ENCODE data around the gene SH3BGR.
A peak's percentile ranks its signal among the peaks of the same experiment; 100 is the strongest.

Gene SH3BGR

DNA sequence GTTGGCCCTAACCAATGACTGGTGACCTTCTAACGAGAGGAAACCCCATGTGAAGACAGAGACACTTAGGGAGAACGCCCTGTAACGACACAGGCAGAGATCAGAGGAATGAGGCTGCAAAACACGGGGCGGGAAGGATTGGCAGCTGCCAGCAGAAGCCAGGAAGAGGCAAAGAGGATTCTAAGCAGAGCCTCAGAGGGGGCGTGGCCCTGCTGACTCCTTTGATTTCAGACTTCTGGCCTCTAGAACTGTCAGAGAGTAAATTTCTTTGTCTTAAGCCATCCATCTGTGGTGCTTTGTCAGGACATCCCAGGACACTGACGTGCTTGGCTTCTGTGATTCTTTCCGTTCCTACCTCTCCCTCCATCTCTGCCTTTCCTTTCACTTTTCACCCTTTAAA, 79.3 kb downstream of the SH3BGR start:
- TF ChIP-seq CSRNP3 (CRISPR knock-in tag; IDR thresholded peaks at IDR 0.05) (no peak), CSDC2 (CRISPR knock-in tag; IDR thresholded peaks at IDR 0.05) (no peak), ZNF70 (CRISPR knock-in tag; IDR thresholded peaks at IDR 0.05) (no peak), ZNF565 (CRISPR knock-in tag; conservative IDR thresholded peaks at IDR 0.05; ENCODE audit: low read depth) (no peak), ARNTL (CRISPR knock-in tag; IDR thresholded peaks at IDR 0.05; ENCODE audit: borderline replicate concordance, low read depth) (no peak), GLIS3 (CRISPR knock-in tag; IDR thresholded peaks at IDR 0.05) (no peak)
- TF ChIP-seq, protein P1, sequence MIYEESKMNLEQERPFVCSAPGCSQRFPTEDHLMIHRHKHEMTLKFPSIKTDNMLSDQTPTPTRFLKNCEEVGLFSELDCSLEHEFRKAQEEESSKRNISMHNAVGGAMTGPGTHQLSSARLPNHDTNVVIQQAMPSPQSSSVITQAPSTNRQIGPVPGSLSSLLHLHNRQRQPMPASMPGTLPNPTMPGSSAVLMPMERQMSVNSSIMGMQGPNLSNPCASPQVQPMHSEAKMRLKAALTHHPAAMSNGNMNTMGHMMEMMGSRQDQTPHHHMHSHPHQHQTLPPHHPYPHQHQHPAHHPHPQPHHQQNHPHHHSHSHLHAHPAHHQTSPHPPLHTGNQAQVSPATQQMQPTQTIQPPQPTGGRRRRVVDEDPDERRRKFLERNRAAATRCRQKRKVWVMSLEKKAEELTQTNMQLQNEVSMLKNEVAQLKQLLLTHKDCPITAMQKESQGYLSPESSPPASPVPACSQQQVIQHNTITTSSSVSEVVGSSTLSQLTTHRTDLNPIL (CRISPR knock-in tag; IDR thresholded peaks at IDR 0.05; ENCODE audit: low read depth): no peak
- TF ChIP-seq, protein P2, sequence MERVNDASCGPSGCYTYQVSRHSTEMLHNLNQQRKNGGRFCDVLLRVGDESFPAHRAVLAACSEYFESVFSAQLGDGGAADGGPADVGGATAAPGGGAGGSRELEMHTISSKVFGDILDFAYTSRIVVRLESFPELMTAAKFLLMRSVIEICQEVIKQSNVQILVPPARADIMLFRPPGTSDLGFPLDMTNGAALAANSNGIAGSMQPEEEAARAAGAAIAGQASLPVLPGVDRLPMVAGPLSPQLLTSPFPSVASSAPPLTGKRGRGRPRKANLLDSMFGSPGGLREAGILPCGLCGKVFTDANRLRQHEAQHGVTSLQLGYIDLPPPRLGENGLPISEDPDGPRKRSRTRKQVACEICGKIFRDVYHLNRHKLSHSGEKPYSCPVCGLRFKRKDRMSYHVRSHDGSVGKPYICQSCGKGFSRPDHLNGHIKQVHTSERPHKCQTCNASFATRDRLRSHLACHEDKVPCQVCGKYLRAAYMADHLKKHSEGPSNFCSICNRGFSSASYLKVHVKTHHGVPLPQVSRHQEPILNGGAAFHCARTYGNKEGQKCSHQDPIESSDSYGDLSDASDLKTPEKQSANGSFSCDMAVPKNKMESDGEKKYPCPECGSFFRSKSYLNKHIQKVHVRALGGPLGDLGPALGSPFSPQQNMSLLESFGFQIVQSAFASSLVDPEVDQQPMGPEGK (CRISPR knock-in tag; IDR thresholded peaks at IDR 0.05; ENCODE audit: borderline replicate concordance): no peak
- ATAC-seq: no peak

DNA sequence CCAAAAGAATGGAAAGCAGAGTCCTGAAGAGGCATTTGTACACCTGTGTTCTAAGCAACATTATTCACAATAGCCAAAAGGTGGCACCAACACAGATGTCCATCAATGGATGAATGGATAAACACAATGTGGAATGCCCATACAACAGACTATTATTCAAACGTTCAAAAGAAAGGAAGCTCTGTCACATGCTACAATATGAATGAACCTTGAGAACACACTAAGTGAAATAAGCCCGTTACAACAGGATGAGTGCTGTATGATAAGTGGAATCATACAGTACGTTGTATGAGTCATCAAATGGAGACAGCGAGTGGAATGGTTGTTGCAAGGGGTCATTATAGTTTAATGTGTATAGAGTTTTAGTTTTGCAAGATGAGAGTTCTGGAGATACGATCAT, 80.1 kb downstream of the SH3BGR start:
- peak; percentile 52; the same call in 2 of the 3 replicates for ATAC-seq
- TF ChIP-seq ZNF8 (CRISPR knock-in tag; IDR thresholded peaks at IDR 0.05) (no peak), OSR1 (CRISPR knock-in tag; IDR thresholded peaks at IDR 0.05) (no peak), ZNF70 (CRISPR knock-in tag; IDR thresholded peaks at IDR 0.05) (no peak), ARNTL (CRISPR knock-in tag; IDR thresholded peaks at IDR 0.05; ENCODE audit: borderline replicate concordance, low read depth) (no peak), CSRNP3 (CRISPR knock-in tag; IDR thresholded peaks at IDR 0.05) (no peak), ZFP30 (CRISPR knock-in tag; IDR thresholded peaks at IDR 0.05) (no peak), SNAI2 (CRISPR knock-in tag; IDR thresholded peaks at IDR 0.05) (no peak), BACH2 (CRISPR knock-in tag; IDR thresholded peaks at IDR 0.05; ENCODE audit: borderline replicate concordance) (no peak), CSDC2 (CRISPR knock-in tag; IDR thresholded peaks at IDR 0.05) (no peak), ZC3H10 (CRISPR knock-in tag; IDR thresholded peaks at IDR 0.05) (no peak)
- TF ChIP-seq, protein P1 (CRISPR knock-in tag; IDR thresholded peaks at IDR 0.05; ENCODE audit: low read depth): no peak
- TF ChIP-seq, protein P2 (CRISPR knock-in tag; IDR thresholded peaks at IDR 0.05; ENCODE audit: borderline replicate concordance): no peak

- ATAC-seq: no peak
- TF ChIP-seq ZFP3 (CRISPR knock-in tag; IDR thresholded peaks at IDR 0.05) (no peak), OSR1 (CRISPR knock-in tag; IDR thresholded peaks at IDR 0.05) (no peak), ZNF70 (CRISPR knock-in tag; IDR thresholded peaks at IDR 0.05) (no peak), CSRNP3 (CRISPR knock-in tag; IDR thresholded peaks at IDR 0.05) (no peak), CSDC2 (CRISPR knock-in tag; IDR thresholded peaks at IDR 0.05) (no peak), ZFP30 (CRISPR knock-in tag; IDR thresholded peaks at IDR 0.05) (no peak), ZC3H10 (CRISPR knock-in tag; IDR thresholded peaks at IDR 0.05) (no peak), BACH2 (CRISPR knock-in tag; IDR thresholded peaks at IDR 0.05; ENCODE audit: borderline replicate concordance) (no peak), TOX (CRISPR knock-in tag; IDR thresholded peaks at IDR 0.05; ENCODE audit: borderline replicate concordance) (no peak), TSHZ2 (CRISPR knock-in tag; IDR thresholded peaks at IDR 0.05) (no peak), GLIS3 (CRISPR knock-in tag; IDR thresholded peaks at IDR 0.05) (no peak), RARB (CRISPR knock-in tag; IDR thresholded peaks at IDR 0.05) (no peak), ZNF8 (CRISPR knock-in tag; IDR thresholded peaks at IDR 0.05) (no peak), ARNTL (CRISPR knock-in tag; IDR thresholded peaks at IDR 0.05; ENCODE audit: borderline replicate concordance, low read depth) (no peak), SNAI2 (CRISPR knock-in tag; IDR thresholded peaks at IDR 0.05) (no peak)
- TF ChIP-seq, protein P1 (CRISPR knock-in tag; IDR thresholded peaks at IDR 0.05; ENCODE audit: low read depth): no peak
Observed at GRCh38 chr21:39533545-39534380, 82.0 kb downstream of the SH3BGR start.
